8988T (cell line): ENCODE data around the gene SLC25A3.
"Not testable (repeated sequence)": the region's sequence is repeated elsewhere in the genome, so short reads cannot be mapped to it uniquely, and the experiment has no call there.

Source experiments
- DNase-seq: peaks from one replicate; pipeline ENCODE4 v3.0.0; 2011

SLC25A3 gene

DNA sequence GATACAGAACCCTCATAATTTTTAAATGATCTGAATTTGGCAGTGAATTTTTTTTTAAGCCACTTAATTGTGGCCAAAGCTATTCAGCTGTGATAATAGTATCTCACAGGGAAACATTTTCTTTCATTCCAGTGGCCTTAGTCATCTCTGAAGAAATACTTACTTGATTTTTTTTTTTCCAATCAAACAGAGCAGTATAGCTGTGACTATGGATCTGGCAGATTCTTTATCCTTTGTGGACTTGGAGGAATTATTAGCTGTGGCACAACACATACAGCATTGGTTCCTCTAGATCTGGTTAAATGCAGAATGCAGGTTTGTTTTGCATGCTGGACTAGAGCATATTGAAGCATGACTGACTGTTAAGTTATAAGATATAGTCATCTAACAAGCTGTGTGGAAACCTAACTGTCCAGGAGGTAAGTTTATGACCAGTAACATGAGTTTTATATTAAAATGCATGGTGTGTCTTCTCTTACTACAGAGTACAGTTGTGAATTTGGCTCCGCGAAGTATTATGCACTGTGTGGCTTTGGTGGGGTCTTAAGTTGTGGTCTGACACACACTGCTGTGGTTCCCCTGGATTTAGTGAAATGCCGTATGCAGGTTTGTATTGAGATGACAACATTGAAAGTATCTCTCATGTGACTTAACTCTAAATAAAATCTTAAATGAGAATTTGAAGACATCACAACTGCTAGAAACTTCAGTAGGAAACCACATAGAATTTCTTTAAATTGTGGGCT, 1.9 kb downstream of the SLC25A3 start:
- DNase-seq, result no peak

GRCh38 chr12:98597313-98597712, 3.8 kb downstream of the SLC25A3 start:
- DNase-seq, result not testable (repeated sequence)

- DNase-seq, result no peak
These were observed 8.4 kb downstream of the SLC25A3 start for GRCh38 chr12:98601924-98602323.

DNA sequence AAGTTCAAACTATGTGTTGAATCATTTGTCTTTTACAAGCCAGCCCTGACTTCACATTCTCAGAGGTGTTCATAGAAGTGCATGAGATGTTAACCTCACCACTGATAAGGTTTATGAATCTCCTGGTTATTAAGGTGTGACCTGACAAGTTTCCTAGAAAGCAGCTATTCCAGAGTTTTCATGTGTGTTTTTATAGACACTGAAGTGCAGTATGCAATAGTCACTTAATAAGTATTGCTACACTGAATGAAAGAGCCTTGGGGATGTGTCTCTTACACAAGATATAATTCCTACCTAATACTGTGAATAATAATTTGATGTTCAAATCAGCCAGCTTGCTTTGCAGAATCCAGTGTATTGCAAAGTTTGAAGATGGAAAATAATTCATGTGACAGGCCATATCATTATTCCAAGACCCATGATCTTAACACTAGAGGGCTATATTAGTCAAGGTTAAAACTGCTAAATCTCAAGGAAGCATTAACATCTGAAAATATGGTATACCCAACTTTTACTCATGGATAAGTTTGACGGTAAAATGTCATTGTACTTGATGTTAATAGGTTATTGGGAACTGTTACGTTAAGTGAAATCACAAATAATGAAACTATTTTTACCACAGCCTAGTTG, 13.0 kb downstream of the SLC25A3 start:
- DNase-seq, result no peak

GRCh38 chr12:98610596-98610995, 17.1 kb downstream of the SLC25A3 start:
- DNase-seq, result no peak

DNA sequence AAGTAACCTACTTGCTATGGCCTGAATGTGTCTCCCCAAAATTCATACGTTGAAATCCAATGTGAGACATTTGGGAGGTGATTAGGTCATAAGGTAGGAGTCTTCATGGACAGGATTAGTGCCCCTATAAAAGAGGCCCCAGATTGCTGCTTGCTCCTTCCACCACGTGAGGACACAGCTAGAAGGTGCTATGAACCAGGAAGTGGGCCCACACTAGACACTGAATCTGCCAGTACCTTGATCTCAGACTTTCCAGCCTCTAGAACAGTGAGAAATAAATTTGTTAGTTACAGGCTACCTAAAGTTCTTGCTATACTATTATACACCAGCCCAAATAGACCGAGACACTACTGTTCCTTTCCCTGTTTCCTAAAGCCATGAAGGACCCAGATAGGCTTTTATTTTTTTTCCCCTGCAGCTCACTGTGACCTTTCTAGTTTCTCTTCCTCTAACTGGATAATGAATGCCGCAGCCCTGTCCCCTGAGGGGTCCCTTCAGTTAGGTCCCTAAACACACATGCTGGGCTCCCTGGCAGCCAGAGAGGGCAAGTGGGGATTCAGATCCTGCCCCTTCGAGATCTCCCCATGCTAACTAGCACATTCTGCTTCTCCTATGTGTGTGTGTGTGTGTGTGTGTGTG, 19.3 kb downstream of the SLC25A3 start:
- no peak for DNase-seq

- DNase-seq, result no peak
These were observed 25.5 kb downstream of the SLC25A3 start for GRCh38 chr12:98618952-98619351.

DNA sequence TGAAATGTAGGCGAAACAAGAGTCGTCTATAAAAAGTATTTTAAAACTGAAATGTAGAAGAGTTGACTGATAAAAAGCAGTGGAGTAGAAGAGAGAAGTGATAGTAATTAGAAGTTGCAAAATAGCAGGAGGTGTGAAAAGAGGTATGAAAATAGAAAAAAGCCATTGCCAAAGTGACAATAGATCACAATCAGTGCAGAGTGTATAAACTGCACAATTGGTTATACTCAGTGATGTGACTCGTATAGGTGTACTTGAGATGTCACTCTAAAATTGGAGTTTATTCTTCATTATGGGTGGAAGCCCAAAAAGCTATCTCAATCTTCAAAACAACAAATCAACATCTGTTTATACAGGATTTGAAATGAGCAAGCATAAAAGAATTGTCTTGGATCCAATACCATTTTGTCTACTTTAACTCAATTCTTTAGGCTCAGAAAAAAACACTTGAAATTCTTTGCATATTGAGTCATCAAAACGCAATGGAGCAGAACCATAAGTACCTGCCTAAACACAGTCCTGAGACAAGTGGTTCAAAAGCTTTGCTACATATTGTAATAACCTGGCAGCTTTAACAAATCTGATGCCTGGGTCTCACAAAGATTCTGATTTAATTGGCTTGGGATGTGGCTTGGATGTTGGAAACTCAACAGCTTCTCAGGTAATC, 42.3 kb downstream of the SLC25A3 start:
- DNase-seq, result no peak

GRCh38 chr12:98637068-98637467, 43.6 kb downstream of the SLC25A3 start:
- DNase-seq, result no peak

- DNase-seq, result no peak
These were observed 44.5 kb downstream of the SLC25A3 start for GRCh38 chr12:98638009-98638408.

DNA sequence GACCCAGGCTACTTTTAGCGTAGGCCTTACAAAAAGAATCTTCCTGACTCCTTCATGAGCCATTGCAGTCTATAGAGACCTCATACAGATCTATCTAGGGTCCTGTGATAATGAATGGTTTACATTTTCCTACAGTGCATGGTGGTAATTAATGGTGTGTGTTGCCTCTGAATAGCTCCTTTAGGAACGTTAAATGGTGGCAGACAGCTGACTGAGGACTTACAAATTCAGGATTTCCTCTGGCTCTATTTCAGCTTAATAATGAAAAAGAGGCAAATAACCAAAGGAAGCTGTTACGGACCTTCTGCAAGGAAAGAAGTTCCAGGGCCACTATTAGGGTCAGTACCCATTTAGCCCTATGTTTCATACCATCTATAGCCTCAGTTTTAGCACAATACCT, 46.0 kb downstream of the SLC25A3 start:
- no peak for DNase-seq

GRCh38 chr12:98642801-98643200, 49.3 kb downstream of the SLC25A3 start:
- not testable (repeated sequence) for DNase-seq

- DNase-seq, result no peak
These were observed 50.9 kb downstream of the SLC25A3 start for GRCh38 chr12:98644433-98644711.

DNA sequence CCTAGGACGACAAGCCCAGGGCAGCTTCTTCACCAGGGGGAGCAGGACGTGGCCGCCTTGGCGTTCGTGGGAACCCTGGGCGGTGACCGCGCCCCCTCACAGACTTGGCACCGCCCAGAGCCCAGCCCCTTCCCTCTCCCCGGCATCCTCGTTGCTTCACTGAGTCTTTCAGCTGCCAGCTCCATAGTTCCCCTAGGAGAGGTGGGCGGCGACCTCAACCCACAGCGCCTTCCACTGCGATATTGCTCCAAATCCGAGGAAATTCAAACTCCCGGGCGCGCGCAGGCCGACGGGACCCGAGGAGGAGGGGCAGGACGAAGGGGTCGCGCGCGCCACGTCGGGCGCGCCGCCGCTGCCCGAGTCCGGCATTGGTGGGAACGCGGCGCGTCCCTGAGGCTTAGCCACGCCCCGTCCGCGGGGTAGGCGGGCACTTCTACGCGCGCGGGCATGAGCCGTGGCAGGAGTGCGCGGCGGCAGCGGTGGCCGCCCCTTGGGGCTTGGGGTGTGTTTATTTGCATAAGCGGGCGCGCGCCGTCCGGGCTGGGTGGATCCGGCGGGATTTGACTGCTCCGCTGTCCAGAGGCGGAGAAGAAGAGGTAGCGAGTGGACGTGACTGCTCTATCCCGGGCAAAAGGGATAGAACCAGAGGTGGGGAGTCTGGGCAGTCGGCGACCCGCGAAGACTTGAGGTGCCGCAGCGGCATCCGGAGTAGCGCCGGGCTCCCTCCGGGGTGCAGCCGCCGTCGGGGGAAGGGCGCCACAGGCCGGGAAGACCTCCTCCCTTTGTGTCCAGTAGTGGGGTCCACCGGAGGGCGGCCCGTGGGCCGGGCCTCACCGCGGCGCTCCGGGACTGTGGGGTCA, 51.5 kb downstream of the SLC25A3 start, which contains the start of the genes APAF1 and IKBIP:
Gene APAF1, plus strand, starts transcription at position 579 of the 860 bp plus-strand sequence. CDS start 3,070 bp downstream, outside the sequence.
Gene IKBIP, minus strand, starts transcription at position 77 of the 860 bp plus-strand sequence. CDS start 87 bp downstream, outside the sequence.
- peak; percentile 71 for DNase-seq

- DNase-seq, result no peak
These were observed 52.1 kb downstream of the SLC25A3 start for GRCh38 chr12:98645572-98646067.

DNA sequence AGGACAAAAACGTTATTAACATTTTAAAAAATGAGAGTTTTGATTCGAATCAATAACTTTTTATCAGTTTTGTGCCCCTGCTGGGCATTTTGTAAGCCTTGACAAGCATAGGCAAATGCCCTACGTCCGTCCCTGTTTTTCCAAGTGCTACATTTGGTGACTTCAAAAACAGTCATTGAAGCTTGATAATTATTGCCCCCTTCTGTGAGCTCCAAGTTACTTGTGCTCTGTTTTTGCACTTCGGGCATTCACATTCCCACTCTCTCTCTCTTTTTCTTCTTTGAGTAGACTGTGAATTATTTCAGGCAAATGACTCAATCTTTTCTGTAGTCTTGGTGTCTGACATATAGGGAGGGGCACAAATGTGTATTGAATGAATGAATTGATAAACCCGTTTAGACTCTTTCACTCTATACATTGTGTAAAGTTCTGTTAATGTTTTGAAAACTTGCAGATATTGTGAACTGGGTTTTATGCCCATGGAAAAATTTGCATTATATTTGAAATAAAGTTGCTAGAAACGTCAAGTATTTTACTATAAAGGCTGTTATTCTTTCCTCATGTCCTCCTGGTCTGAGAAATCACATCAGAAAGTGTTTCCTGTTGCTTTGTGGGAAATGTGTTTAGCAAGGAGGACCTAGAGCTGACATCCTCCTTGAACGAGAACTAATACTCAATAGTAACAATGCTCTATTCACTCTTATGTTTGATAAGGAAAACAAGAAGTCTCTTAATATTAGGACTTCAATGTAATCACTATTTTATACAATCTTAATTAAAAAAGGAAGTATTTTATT, 53.0 kb downstream of the SLC25A3 start:
- DNase-seq, result no peak

DNA sequence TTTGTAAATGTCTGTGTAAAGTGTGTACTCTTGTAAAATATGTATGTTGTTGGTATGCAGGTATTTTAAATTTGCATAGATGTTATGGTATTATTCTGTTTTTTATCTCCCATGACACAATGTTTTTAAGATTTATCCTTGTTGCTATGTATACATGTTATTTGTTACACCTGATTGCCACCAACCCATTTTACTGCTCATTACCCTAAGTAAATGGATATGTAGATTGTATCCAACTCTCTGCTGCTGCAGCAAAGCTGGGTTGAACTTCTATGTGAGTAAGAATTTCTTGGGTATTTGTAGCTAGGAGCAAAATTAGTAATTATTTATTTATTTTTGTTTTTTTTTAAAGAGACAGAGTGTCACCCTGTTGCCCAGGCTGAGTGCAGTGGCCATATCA, 57.8 kb downstream of the SLC25A3 start:
- DNase-seq, result no peak

DNA sequence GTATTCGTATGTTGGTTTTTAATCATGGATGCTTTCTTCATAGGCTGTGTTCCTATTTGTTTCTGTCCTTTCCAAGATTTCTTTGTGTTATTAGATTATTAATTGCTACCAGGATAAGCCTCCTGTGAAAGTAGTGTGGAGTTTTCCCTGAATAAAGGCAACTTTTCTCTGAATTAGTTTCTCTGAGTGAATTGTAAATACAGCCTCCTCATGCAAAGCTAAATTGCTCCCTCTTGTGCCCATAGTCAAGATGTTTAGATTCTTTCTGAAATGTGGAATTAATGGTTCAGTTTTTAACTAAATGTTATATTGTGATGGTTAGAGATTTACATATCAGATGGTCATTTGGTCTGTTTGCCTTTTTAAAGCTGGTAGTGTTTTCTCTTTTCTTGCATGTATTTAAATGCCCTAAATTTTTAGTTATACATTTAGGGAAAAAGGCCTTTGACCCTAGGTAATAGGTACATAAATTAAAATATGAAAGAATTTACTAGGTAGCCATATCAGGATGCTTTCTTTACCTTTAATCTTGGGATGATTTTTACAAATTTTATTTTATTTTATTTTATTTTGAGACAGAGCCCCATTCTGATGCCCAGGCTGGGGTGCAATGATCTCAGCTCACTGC, 60.5 kb downstream of the SLC25A3 start:
- DNase-seq, result peak; percentile 37
